Smooth muscle cell of the pulmonary artery (primary cell): Measurements from ENCODE around the gene FUZ. TPM values are rescaled to one million over a fixed set of nuclear protein-coding genes. Genes with fewer than 3 reads are reported as not detected.

Experiments used
- total RNA-seq: library from RNA; depleted of rRNA; stranded (reverse); fragments of >200 nt; gene quantifications from 2 replicates; pipeline ENCODE4 v1.2.3, GENCODE V29; 2014

Gene FUZ
- 21.3 and 30.7 TPM in 2 replicates for total RNA-seq

GRCh38 chr19:49812997-49813861 is at the start of gene FUZ:
Gene FUZ, minus strand, starts transcription at chr19:49813292. Its CDS starts 186 bp downstream, at chr19:49813106.

GRCh38 chr19:49850487-49851342 is 37.6 kb upstream of the FUZ start, which contains the start of gene PTOV1:
Gene PTOV1, plus strand, starts transcription at chr19:49851159.

GRCh38 chr19:49817964-49818648 is 5.0 kb upstream of the FUZ start, which contains the start of gene MED25:
Gene MED25, plus strand, starts transcription at chr19:49818289. Its CDS starts 53 bp downstream, at chr19:49818342.

GRCh38 chr19:49766930-49767299 is 46.2 kb downstream of the FUZ start, which contains the start of gene AP2A1:
Gene AP2A1, plus strand, starts transcription at chr19:49767001. Its CDS starts 133 bp downstream, at chr19:49767134.

GRCh38 chr19:49763230-49763629 is 49.9 kb downstream of the FUZ start, which contains the start of gene TSKS:
Gene TSKS, minus strand, starts transcription at chr19:49763306. Its CDS starts 59 bp downstream, at chr19:49763247.

Other genes with a start within 250 kb of the FUZ start
- gene NOSIP, start 232.7 kb downstream of the FUZ start, total RNA-seq, result 30.8 and 33.4 TPM in 2 replicates
- 0.65 and 0.86 TPM in 2 replicates for gene PRRG2, start 232.0 kb downstream of the FUZ start, total RNA-seq
- 4.2 and 6.1 TPM in 2 replicates for gene PRR12, start 222.1 kb downstream of the FUZ start, total RNA-seq
- 82.1 and 88.7 TPM in 2 replicates for gene RRAS, start 173.1 kb downstream of the FUZ start, total RNA-seq
- gene SCAF1, start 171.1 kb downstream of the FUZ start, total RNA-seq, result 22.7 and 30.5 TPM in 2 replicates
- gene IRF3, start 147.4 kb downstream of the FUZ start, total RNA-seq, result 64.3 and 68.0 TPM in 2 replicates
- gene BCL2L12, start 147.4 kb downstream of the FUZ start, total RNA-seq, result 2.7 TPM in 2 replicates
- gene PRMT1, start 136.0 kb downstream of the FUZ start, total RNA-seq, result 205 and 248 TPM in 2 replicates
- gene ADM5, start 123.7 kb downstream of the FUZ start, total RNA-seq, result 0.36 and 0.52 TPM in 2 replicates
- gene CPT1C, start 122.2 kb downstream of the FUZ start, total RNA-seq, result 24.3 and 29.3 TPM in 2 replicates
- 0.52 TPM in 1 of 2 replicates, not detected in the other for gene TSKS, start 50.0 kb downstream of the FUZ start, total RNA-seq
- 145 and 148 TPM in 2 replicates for gene AP2A1, start 46.3 kb downstream of the FUZ start, total RNA-seq
- gene MED25, start 5.0 kb upstream of the FUZ start, total RNA-seq, result 21.0 and 23.4 TPM in 2 replicates
- gene PTOV1, start 37.9 kb upstream of the FUZ start, total RNA-seq, result 78.2 and 83.5 TPM in 2 replicates
- 28.7 and 45.7 TPM in 2 replicates for gene PNKP, start 54.3 kb upstream of the FUZ start, total RNA-seq
- 14.1 and 14.3 TPM in 2 replicates for gene AKT1S1, start 64.1 kb upstream of the FUZ start, total RNA-seq
- gene TBC1D17, start 64.4 kb upstream of the FUZ start, total RNA-seq, result 18.6 and 22.7 TPM in 2 replicates
- 0.13 and 0.23 TPM in 2 replicates for gene IL4I1, start 83.6 kb upstream of the FUZ start, total RNA-seq
- gene ATF5, start 115.9 kb upstream of the FUZ start, total RNA-seq, result 5.3 and 6.3 TPM in 2 replicates
- gene NUP62, start 116.2 kb upstream of the FUZ start, total RNA-seq, result 22.2 and 29.3 TPM in 2 replicates
- gene SIGLEC11, start 147.9 kb upstream of the FUZ start, total RNA-seq, result not detected in 2 replicates
- gene VRK3, start 212.1 kb upstream of the FUZ start, total RNA-seq, result 20.4 and 22.8 TPM in 2 replicates
- 4.9 and 8.5 TPM in 2 replicates for gene ZNF473, start 212.7 kb upstream of the FUZ start, total RNA-seq